MM.1S (cell line): Measurements from ENCODE around the gene GRM5.

ENCODE experiments used
- EZH2phosphoT487 ChIP-seq: fragments of 300-600 bp; sonication (generic); IDR thresholded peaks from 2 replicates; pipeline ENCODE4 v1.6.1; 2018; ENCODE audit warnings: antibody characterized with exemption, low read length
- TF ChIP-seq, protein P1 (sequence below): fragments of 300-600 bp; sonication (generic); IDR thresholded peaks from 2 replicates; pipeline ENCODE4 v1.5.1; 2016; ENCODE audit warnings: antibody characterized with exemption, low read length, mixed read lengths

DNA sequence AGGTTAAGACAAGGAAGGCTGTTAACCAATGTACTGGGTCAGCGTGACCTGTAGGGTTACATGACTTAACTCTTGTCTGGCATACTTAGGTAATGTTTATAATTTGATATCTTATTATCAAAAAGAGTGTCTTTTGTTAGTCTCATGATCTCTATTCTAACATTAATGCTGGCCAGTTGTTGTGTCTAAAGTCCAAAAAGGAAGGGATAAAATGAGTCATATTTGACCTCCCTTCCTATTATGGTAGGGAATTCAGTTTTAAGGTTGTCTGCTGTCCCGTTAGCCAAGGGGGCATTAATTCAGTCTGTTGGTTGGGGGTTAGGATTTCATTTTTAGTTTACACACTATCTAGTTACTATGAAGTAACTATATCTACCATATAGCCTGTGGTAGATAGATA lies 364.0 kb downstream of the GRM5 start:
- TF ChIP-seq, protein P1, sequence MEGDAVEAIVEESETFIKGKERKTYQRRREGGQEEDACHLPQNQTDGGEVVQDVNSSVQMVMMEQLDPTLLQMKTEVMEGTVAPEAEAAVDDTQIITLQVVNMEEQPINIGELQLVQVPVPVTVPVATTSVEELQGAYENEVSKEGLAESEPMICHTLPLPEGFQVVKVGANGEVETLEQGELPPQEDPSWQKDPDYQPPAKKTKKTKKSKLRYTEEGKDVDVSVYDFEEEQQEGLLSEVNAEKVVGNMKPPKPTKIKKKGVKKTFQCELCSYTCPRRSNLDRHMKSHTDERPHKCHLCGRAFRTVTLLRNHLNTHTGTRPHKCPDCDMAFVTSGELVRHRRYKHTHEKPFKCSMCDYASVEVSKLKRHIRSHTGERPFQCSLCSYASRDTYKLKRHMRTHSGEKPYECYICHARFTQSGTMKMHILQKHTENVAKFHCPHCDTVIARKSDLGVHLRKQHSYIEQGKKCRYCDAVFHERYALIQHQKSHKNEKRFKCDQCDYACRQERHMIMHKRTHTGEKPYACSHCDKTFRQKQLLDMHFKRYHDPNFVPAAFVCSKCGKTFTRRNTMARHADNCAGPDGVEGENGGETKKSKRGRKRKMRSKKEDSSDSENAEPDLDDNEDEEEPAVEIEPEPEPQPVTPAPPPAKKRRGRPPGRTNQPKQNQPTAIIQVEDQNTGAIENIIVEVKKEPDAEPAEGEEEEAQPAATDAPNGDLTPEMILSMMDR: no peak
- TF ChIP-seq EZH2phosphoT487: no peak
